Kidney epithelial cell (primary cell): ENCODE results near the gene NDUFV1. TPM values are rescaled to one million over a fixed set of nuclear protein-coding genes. Genes with fewer than 3 reads are reported as not detected.
"Not testable (repeated sequence)": the region's sequence is repeated elsewhere in the genome, so short reads cannot be mapped to it uniquely, and the experiment has no call there.

Experiments used
- DNase-seq: peaks from one replicate; pipeline ENCODE4 v3.0.0-alpha.2; 2010; ENCODE audit warnings: low read depth
- H3K27me3 ChIP-seq: 2 replicates; pipeline ENCODE4 v1.6.0; 2011; ENCODE audit warnings: low read length; ENCODE audit not compliant: control insufficient read depth, insufficient read depth
- H3K36me3 ChIP-seq: 2 replicates; pipeline ENCODE4 v1.5.1; 2011; ENCODE audit warnings: low read length; ENCODE audit not compliant: control insufficient read depth, insufficient read depth
- H3K4me3 ChIP-seq: 2 replicates; pipeline ENCODE4 v1.5.1; 2011; ENCODE audit warnings: low read depth, mild to moderate bottlenecking, control low read depth, low read length
- total RNA-seq: library from RNA; depleted of rRNA; stranded (reverse); fragments of >200 nt; gene quantifications from 2 replicates; pipeline ENCODE4 v1.2.3, GENCODE V29; 2015
- TF ChIP-seq, protein P1 (sequence below): IDR thresholded peaks from 2 replicates; pipeline ENCODE4 v1.5.1; 2011; ENCODE audit warnings: mild to moderate bottlenecking, moderate library complexity, low read length, control low read depth, inconsistent platforms; ENCODE audit not compliant: insufficient read depth, poor library complexity, severe bottlenecking

NDUFV1 gene
- 229 and 262 TPM in 2 replicates for total RNA-seq

DNA sequence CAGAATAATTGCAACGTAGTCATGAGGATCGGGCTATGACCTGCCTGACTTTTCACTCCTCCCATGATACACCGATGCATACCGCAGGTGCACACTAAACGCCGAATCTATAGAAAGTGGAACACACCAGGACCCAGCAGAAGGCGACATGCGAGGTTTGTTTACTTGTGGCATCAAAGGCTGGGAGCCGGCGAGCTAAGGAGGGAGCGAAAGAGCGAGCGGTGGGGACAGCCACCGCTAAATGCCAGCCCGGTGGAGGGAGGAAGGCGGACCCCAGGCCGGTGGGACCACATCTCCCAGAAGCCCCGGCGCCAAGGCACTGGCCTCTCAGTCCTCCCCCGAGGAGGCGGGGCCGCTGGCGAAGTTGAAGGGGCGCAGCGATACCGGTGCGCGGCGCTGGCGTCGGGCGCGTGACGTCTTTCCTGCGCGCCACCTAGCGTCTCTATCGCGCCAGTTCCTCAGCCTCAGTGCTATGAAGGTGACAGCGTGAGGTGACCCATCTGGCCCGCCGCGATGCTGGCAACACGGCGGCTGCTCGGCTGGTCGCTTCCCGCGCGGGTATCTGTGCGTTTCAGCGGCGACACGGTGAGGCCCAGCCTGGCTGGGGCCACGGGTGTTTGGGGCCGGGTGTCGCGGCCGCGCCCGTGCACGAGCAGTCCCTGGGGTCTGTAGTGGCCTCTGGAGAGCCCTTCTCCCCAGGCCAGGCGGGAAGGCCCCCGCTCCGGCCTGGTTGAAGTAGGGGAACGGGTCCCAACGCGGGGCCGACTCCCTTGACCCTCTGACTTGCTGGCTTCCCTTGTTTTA is at the start of gene NDUFV1:
Gene NDUFV1 (plus strand): TSS at position 445 of the 804 bp plus-strand sequence. CDS start 69 bp downstream, at position 514.
- TF ChIP-seq, protein P1, sequence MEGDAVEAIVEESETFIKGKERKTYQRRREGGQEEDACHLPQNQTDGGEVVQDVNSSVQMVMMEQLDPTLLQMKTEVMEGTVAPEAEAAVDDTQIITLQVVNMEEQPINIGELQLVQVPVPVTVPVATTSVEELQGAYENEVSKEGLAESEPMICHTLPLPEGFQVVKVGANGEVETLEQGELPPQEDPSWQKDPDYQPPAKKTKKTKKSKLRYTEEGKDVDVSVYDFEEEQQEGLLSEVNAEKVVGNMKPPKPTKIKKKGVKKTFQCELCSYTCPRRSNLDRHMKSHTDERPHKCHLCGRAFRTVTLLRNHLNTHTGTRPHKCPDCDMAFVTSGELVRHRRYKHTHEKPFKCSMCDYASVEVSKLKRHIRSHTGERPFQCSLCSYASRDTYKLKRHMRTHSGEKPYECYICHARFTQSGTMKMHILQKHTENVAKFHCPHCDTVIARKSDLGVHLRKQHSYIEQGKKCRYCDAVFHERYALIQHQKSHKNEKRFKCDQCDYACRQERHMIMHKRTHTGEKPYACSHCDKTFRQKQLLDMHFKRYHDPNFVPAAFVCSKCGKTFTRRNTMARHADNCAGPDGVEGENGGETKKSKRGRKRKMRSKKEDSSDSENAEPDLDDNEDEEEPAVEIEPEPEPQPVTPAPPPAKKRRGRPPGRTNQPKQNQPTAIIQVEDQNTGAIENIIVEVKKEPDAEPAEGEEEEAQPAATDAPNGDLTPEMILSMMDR: peak; percentile 54
- Histone ChIP-seq H3K4me3 (peak within 1 kb of the TSS; percentile 71), H3K27me3 (no peaks in the 10 kb centered on the region), H3K36me3 (no peaks in the 10 kb centered on the region)
- peak; percentile 61 for DNase-seq

DNA sequence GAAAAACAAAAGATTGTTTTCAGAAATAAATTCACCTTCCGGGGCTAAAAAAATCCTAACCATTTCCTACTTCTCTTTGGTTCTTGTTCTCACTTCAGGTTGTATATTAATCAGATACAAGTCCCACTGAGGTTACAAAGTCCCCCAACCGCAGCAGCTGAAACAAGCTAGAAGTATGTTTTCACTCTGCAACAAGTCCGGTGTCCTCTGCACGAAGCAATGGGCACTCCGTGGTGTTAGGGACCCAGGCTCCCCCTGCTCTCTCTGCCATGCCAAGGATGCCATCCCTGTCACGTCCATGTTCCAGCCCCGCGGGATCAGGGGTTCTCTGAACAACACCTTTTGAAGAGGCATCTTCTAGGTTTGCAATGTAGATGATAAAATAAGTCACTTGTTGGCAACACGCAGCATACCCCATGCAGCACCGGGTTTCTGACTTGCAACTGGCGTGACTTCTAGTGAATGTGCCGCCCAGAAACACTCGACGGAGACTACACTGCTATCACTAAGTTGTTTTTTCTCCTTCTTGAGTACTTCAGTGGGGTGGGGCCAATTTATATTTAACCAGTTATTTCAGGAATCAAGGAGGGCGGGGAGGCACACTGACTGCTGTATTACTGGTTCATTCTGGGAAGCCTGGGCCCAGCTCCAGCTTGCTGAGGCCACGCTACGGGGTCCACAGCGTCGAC is 48.5 kb upstream of the NDUFV1 start:
- no peaks in the 10 kb centered on the region for H3K36me3 ChIP-seq
- H3K27me3 ChIP-seq: no peaks in the 10 kb centered on the region
- H3K4me3 ChIP-seq: no peak overlapping the region
- DNase-seq: no peak
- TF ChIP-seq, protein P1: no peak

DNA sequence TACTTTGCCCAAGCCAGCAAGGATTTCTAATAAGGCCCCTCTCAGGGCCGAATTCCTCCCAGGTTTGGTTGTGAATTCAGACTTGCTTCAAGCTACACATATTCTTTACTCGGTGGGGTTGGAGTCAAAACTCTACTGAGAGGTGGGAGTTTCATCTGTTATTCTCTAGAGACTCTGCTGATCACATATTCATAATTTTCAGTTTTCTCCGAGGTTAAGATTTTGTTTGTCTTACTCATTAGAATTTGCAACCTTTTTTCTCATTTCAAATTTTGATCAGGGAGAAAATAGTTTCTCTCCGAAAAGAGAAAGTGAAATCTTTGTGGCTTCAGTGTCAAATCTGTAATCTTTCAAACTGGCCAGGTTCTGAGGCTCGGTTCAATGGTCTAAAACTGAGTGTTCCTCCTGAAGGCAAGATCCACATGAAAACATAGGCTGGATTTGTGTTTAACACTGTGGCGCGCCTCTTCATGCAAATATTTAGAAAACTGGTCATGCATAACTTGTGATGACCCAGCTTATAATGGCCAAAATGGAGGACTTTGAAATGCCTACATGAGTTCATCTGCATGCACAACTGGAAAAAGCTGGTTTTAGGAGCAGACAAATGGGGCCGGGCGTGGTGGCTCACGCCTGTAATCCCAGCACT is 44.6 kb upstream of the NDUFV1 start:
- Histone ChIP-seq H3K4me3 (no peak overlapping the region), H3K36me3 (no peaks in the 10 kb centered on the region), H3K27me3 (no peaks in the 10 kb centered on the region)
- peak; percentile 62 for DNase-seq
- TF ChIP-seq, protein P1: no peak

DNA sequence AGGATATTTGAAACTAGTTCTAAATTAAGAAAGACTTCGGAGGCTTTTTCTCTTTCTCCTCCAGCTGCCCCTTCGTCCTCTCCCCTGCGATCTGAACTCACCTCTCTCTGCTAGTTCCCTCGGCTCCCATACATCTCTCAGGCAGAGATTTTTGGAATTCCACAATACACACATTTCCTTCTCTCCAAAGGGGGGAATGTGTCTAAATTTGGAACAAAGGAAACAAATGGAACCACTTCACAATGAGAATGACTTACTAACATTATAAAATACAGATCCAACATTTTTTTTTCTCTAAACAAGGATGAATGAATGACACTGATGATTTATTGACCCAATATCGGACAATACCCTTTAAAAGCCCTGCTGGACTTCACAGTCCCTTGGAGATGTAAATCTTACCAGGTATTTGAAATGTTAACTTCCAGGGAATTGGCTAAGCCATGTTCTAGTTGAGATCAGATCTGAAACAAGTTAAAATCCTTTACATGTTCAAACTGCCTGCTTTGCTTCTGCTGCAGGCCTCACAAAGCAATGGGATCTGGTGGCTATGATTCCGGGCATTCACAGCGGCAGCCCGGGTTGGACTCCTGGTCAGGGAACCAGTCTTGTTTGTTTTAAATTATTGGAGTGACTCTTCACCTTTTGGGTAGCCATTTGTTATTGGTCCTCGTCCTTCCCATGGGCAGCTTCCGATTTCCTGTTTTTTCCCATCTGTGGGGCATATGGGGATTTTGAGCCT is 43.6 kb upstream of the NDUFV1 start:
- H3K4me3 ChIP-seq: no peak overlapping the region

DNA sequence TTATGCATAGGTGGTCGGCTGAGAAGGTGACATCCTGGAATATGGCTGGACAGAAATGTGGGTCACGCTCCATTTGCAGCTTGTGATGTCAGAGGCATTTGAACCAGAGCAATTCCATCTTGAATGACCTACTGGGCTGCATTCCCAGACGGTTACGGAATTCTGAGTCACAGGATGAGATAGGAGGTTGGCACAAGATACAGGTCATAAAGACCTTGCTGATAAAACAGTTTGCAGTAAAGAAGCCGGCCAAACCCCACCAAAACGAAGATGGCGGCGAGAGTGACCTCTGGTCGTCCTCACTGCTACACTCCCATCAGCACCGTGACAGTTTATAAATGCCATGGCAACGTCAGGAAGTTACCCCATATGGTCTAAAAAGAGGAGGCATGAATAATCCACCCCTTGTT is 43.0 kb upstream of the NDUFV1 start:
- not testable (repeated sequence) for H3K36me3 ChIP-seq, H3K4me3 ChIP-seq, H3K27me3 ChIP-seq
- DNase-seq: peak; percentile 92

More for the DNA sequence above, 43.6 kb upstream of the NDUFV1 start:
- TF ChIP-seq, protein P1: no peak
- no peaks in the 10 kb centered on the region for H3K36me3 ChIP-seq
- no peak for DNase-seq
- H3K27me3 ChIP-seq: no peaks in the 10 kb centered on the region
